Left ventricle myocardium superior (tissue), 1 donor: Measurements from ENCODE around the gene NR5A2. TPM values are rescaled to one million over a fixed set of nuclear protein-coding genes. Genes with fewer than 3 reads are reported as not detected.
"Not testable (repeated sequence)": the region's sequence is repeated elsewhere in the genome, so short reads cannot be mapped to it uniquely, and the experiment has no call there.

Experiments
- ATAC-seq: fragments of 200-7000 bp; cut with Tn5 transposase; one replicate; pipeline ENCODE4 v1.9.1; 2020; ENCODE audit warnings: mild to moderate bottlenecking, moderate library complexity
- DNase-seq: peaks from one replicate; pipeline ENCODE4 v3.0.0-alpha.2; 2020
- intact Hi-C: fragments of 100-400 bp; cut with micrococcal nuclease; formaldehyde crosslinking; loops from one replicate; pipeline ENCODE4 v1.11.0; 2022
- total RNA-seq: library from RNA; stranded (reverse); fragmentation: NEBNext Ultra II Directional; extraction: Animal tissue kit (Norgen Biotek cat#: 25700); gene quantifications from one replicate; pipeline ENCODE4 v1.2.1, GENCODE V29; 2021
- donor health status: DM: no; HTN: yes; CAD: no; lungs with severe emphysema.

Gene NR5A2
- total RNA-seq, 1 donor from 2014 or later = 1.7 TPM

- DNase-seq (no peak), ATAC-seq (peak; percentile 27)
- intact Hi-C loops = no loop called here
Observed at GRCh38 chr1:200180821-200181220, 153.3 kb downstream of the NR5A2 start.

- ATAC-seq (no peak), DNase-seq (no peak)
- intact Hi-C loops = no loop called here
Observed at GRCh38 chr1:200181861-200182260, 154.4 kb downstream of the NR5A2 start.

- DNase-seq (no peak), ATAC-seq (no peak)
- intact Hi-C loops = no loop called here
Observed at GRCh38 chr1:200182701-200183100, 155.2 kb downstream of the NR5A2 start.

- intact Hi-C loops = no loop called here
- DNase-seq (no peak), ATAC-seq (no peak)
Observed at GRCh38 chr1:200183637-200184036, 156.1 kb downstream of the NR5A2 start.

- intact Hi-C loops = no loop called here
- peak; percentile 97 for ATAC-seq
- DNase-seq = peak; percentile 80
Observed at GRCh38 chr1:200184196-200184595, 156.7 kb downstream of the NR5A2 start.

- intact Hi-C loops, DNase-seq, ATAC-seq: not testable (repeated sequence)
Observed at GRCh38 chr1:200185191-200185590, 157.7 kb downstream of the NR5A2 start.

- ATAC-seq, DNase-seq, intact Hi-C loops: not testable (repeated sequence)
Observed at GRCh38 chr1:200187332-200187731, 159.8 kb downstream of the NR5A2 start.

- no peak for DNase-seq
- no peak for ATAC-seq
- intact Hi-C loops = no loop called here
Observed at GRCh38 chr1:200191993-200192392, 164.5 kb downstream of the NR5A2 start.

GRCh38 chr1:200194477-200194876, 167.0 kb downstream of the NR5A2 start:
- ATAC-seq (no peak), DNase-seq (no peak)
- intact Hi-C loops = no loop called here

GRCh38 chr1:200198236-200198635, 170.7 kb downstream of the NR5A2 start:
- ATAC-seq (no peak), DNase-seq (no peak)
- intact Hi-C loops = no loop called here

- ATAC-seq (no peak), DNase-seq (no peak)
- intact Hi-C loops = no loop called here
Observed at GRCh38 chr1:200205216-200205995, 177.9 kb downstream of the NR5A2 start.

GRCh38 chr1:200206340-200206739, 178.8 kb downstream of the NR5A2 start:
- ATAC-seq = no peak
- intact Hi-C loops = no loop called here
- DNase-seq = no peak

- DNase-seq (no peak), ATAC-seq (no peak)
- intact Hi-C loops = no loop called here
Observed at GRCh38 chr1:200206761-200207160, 179.3 kb downstream of the NR5A2 start.

- ATAC-seq = no peak
- intact Hi-C loops = no loop called here
- DNase-seq = no peak
Observed at GRCh38 chr1:200207711-200208126, 180.2 kb downstream of the NR5A2 start.

- ATAC-seq (no peak), DNase-seq (no peak)
- intact Hi-C loops = no loop called here
Observed at GRCh38 chr1:200211157-200211556, 183.6 kb downstream of the NR5A2 start.

GRCh38 chr1:200213392-200213791, 185.9 kb downstream of the NR5A2 start:
- intact Hi-C loops = no loop called here
- DNase-seq (no peak), ATAC-seq (no peak)

GRCh38 chr1:200213921-200214320, 186.4 kb downstream of the NR5A2 start:
- ATAC-seq (no peak), DNase-seq (no peak)
- intact Hi-C loops = no loop called here

- intact Hi-C loops = no loop called here
- DNase-seq (no peak), ATAC-seq (no peak)
Observed at GRCh38 chr1:200215350-200215749, 187.8 kb downstream of the NR5A2 start.

GRCh38 chr1:200217703-200218102, 190.2 kb downstream of the NR5A2 start:
- intact Hi-C loops = no loop called here
- DNase-seq (no peak), ATAC-seq (no peak)

GRCh38 chr1:200221614-200222282, 194.2 kb downstream of the NR5A2 start:
- no peak for DNase-seq
- intact Hi-C loops = no loop called here
- no peak for ATAC-seq

- intact Hi-C loops = no loop called here
- ATAC-seq = no peak
Observed at GRCh38 chr1:200223207-200223606, 195.7 kb downstream of the NR5A2 start.

More at GRCh38 chr1:200223207-200223606, 195.7 kb downstream of the NR5A2 start:
- DNase-seq = no peak
